H1 (cell line): Measurements from ENCODE around the gene ZC3H12C. TPM values are rescaled to one million over a fixed set of nuclear protein-coding genes. Genes with fewer than 3 reads are reported as not detected.

Experiments used
- CTCF ChIA-PET: fragments of 300-600 bp; sonication (Branson Sonifier 250); formaldehyde crosslinking; loops from one replicate; lab custom pipeline; 2021; ENCODE audit not compliant: partially characterized antibody; lab: Charles Lee
- POLR2A ChIA-PET: fragments of 300-600 bp; sonication (Branson Sonifier 250); formaldehyde crosslinking; loops from one replicate; lab custom pipeline; 2021; ENCODE audit warnings: inconsistent platforms; ENCODE audit not compliant: partially characterized antibody; lab: Charles Lee
- DNase-seq, 2 experiments: peaks; one replicate each; pipeline versions ENCODE4 v3.0.0 to v3.0.0-alpha.2; 2010 to 2022; ENCODE audit warnings: low spot score in 2 of 2, low read depth in 1 of 2, mixed read lengths in 1 of 2
- FAIRE-seq: peaks from 2 replicates; lab custom pipeline; 2011; peaks lifted over from hg19 to GRCh38; lab: Jason Lieb, UNC
- H2AFZ ChIP-seq: 2 replicates; pipeline ENCODE4 v1.8.1; 2012; ENCODE audit warnings: low read length, inconsistent platforms
- H2AK5ac ChIP-seq: 2 replicates; pipeline ENCODE4 v1.6.1; 2013; ENCODE audit warnings: low read depth, low read length
- H2BK120ac ChIP-seq: replicated peaks from 2 replicates; pipeline ENCODE3; 2013; ENCODE audit warnings: low read depth, low read length, inconsistent platforms
- H2BK12ac ChIP-seq: 2 replicates; pipeline ENCODE4 v1.6.1; 2013; ENCODE audit warnings: low read depth, low read length
- H2BK15ac ChIP-seq: 2 replicates; pipeline ENCODE4 v1.6.1; 2013; ENCODE audit warnings: low read length
- H2BK20ac ChIP-seq: 2 replicates; pipeline ENCODE4 v1.6.1; 2013; ENCODE audit warnings: low read length
- H2BK5ac ChIP-seq: 2 replicates; pipeline ENCODE4 v1.6.1; 2013; ENCODE audit warnings: low read depth, low read length
- H3K14ac ChIP-seq: 2 replicates; pipeline ENCODE4 v1.6.1; 2013; ENCODE audit warnings: inconsistent platforms; ENCODE audit not compliant: insufficient read length
- H3K18ac ChIP-seq: 2 replicates; pipeline ENCODE4 v1.6.1; 2013; ENCODE audit warnings: low read length; ENCODE audit errors: extremely low read depth
- H3K23ac ChIP-seq: 2 replicates; pipeline ENCODE4 v1.6.1; 2013; ENCODE audit warnings: inconsistent platforms; ENCODE audit not compliant: insufficient read length
- H3K23me2 ChIP-seq: 2 replicates; pipeline ENCODE4 v1.6.1; 2013; ENCODE audit warnings: low read depth, low read length
- H3K27ac ChIP-seq: 2 replicates; pipeline ENCODE4 v1.6.1; 2011; ENCODE audit warnings: low read depth, low read length, inconsistent platforms
- H3K27me3 ChIP-seq, 4 experiments: replicated peaks in 1 of 4; 1 replicate in 1 of 4; 2 replicates in 3 of 4; pipeline versions ENCODE4 v1.6.1 to v1.8.1; 2011 to 2013; ENCODE audit warnings: low read length in 3 of 4, mild to moderate bottlenecking in 3 of 4, inconsistent platforms in 2 of 4, mixed read lengths in 2 of 4, moderate library complexity in 1 of 4; ENCODE audit not compliant: control insufficient read depth in 3 of 4, insufficient read depth in 3 of 4; ENCODE audit errors: extremely low read depth in 1 of 4
- H3K36me3 ChIP-seq, 4 experiments: 2 replicates each; pipeline versions ENCODE4 v1.6.1 to v1.8.1; 2011 to 2013; ENCODE audit warnings: mild to moderate bottlenecking in 4 of 4, low read length in 3 of 4, moderate library complexity in 2 of 4, control low read depth in 1 of 4, inconsistent platforms in 1 of 4; ENCODE audit not compliant: insufficient read depth in 4 of 4, control insufficient read depth in 2 of 4
- H3K4ac ChIP-seq: replicated peaks from 2 replicates; pipeline ENCODE3; 2013; ENCODE audit warnings: low read length, low read depth, mixed read lengths, inconsistent platforms; ENCODE audit not compliant: insufficient read length
- H3K4me1 ChIP-seq, 4 experiments: replicated peaks in 1 of 4; 1 replicate in 1 of 4; 2 replicates in 3 of 4; pipeline versions ENCODE4 v1.6.1 to v1.8.1; 2011 to 2013; ENCODE audit warnings: low read length in 3 of 4, inconsistent platforms in 2 of 4, mixed read lengths in 1 of 4; ENCODE audit not compliant: insufficient read depth in 4 of 4, control insufficient read depth in 3 of 4
- H3K4me2 ChIP-seq, 2 experiments: 2 replicates each; pipeline versions ENCODE4 v1.6.1 to v1.8.1; 2011 to 2013; ENCODE audit warnings: low read depth in 2 of 2, low read length in 2 of 2, control low read depth in 1 of 2, inconsistent platforms in 1 of 2, mild to moderate bottlenecking in 1 of 2; ENCODE audit not compliant: insufficient read depth in 1 of 2
- H3K4me3 ChIP-seq, 4 experiments: fragments of 200-600, 300-600 bp in 1 of 4; sonication (generic), shearing (Covaris generic), sonication (Bioruptor Twin) in 1 of 4; 2 replicates each; pipeline versions ENCODE4 v1.5.1 to v1.8.1; 2011 to 2016; ENCODE audit warnings: low read length in 4 of 4, low read depth in 3 of 4, control low read depth in 2 of 4, inconsistent platforms in 2 of 4, mild to moderate bottlenecking in 2 of 4, mixed read lengths in 1 of 4, moderate library complexity in 1 of 4; ENCODE audit not compliant: insufficient read depth in 2 of 4; ENCODE audit errors: extremely low read depth in 1 of 4
- H3K56ac ChIP-seq: replicated peaks from 2 replicates; pipeline ENCODE3; 2013; ENCODE audit warnings: low read depth, mild to moderate bottlenecking, mixed read lengths, low read length, inconsistent platforms; ENCODE audit not compliant: insufficient read length
- H3K79me1 ChIP-seq: 2 replicates; pipeline ENCODE4 v1.6.1; 2013; ENCODE audit warnings: low read depth, low read length, control low read depth
- H3K79me2 ChIP-seq, 2 experiments: 2 replicates each; pipeline versions ENCODE4 v1.6.1 to v1.8.1; 2012 to 2013; ENCODE audit warnings: low read length in 2 of 2, mild to moderate bottlenecking in 2 of 2, inconsistent platforms in 1 of 2; ENCODE audit not compliant: insufficient read depth in 2 of 2, control insufficient read depth in 1 of 2
- H3K9ac ChIP-seq, 4 experiments: replicated peaks in 1 of 4; 1 replicate in 1 of 4; 2 replicates in 3 of 4; pipeline versions ENCODE4 v1.6.1 to v1.8.1; 2011 to 2013; ENCODE audit warnings: low read depth in 3 of 4, low read length in 3 of 4, control low read depth in 2 of 4, mild to moderate bottlenecking in 2 of 4, moderate library complexity in 2 of 4, inconsistent platforms in 1 of 4; ENCODE audit errors: extremely low read depth in 1 of 4
- H3K9me3 ChIP-seq, 2 experiments: 2 replicates each; pipeline versions ENCODE4 v1.6.1 to v1.8.1; 2012 to 2013; ENCODE audit warnings: mild to moderate bottlenecking in 2 of 2, moderate library complexity in 2 of 2, control low read depth in 1 of 2, inconsistent platforms in 1 of 2, low read depth in 1 of 2, low read length in 1 of 2, mixed read lengths in 1 of 2; ENCODE audit not compliant: insufficient read depth in 2 of 2
- H4K20me1 ChIP-seq, 2 experiments: replicated peaks in 1 of 2; 2 replicates each; pipeline versions ENCODE3 to v1.8.1; 2011 to 2013; ENCODE audit warnings: inconsistent platforms in 2 of 2, low read length in 2 of 2, mild to moderate bottlenecking in 1 of 2; ENCODE audit not compliant: insufficient read depth in 2 of 2, control insufficient read depth in 1 of 2
- H4K5ac ChIP-seq: 2 replicates; pipeline ENCODE4 v1.6.1; 2013; ENCODE audit warnings: low read length, low read depth, mixed read lengths, inconsistent platforms; ENCODE audit not compliant: insufficient read length
- H4K8ac ChIP-seq: 2 replicates; pipeline ENCODE4 v1.8.0; 2013; ENCODE audit warnings: mild to moderate bottlenecking, moderate library complexity, low read length, inconsistent platforms; ENCODE audit not compliant: insufficient read depth; ENCODE audit errors: extremely low read depth
- H4K91ac ChIP-seq: replicated peaks from 2 replicates; pipeline ENCODE3; 2013; ENCODE audit warnings: low read length, mixed read lengths, inconsistent platforms; ENCODE audit not compliant: insufficient read length
- CBX8 ChIP-seq: fragments of 300-800, 300-1000 bp; sonication (generic); IDR thresholded peaks from 2 replicates; pipeline ENCODE4 v1.7.1; 2016; ENCODE audit warnings: low read depth, low read length, borderline replicate concordance
- CREB1 ChIP-seq: IDR thresholded peaks from 2 replicates; pipeline ENCODE4 v1.6.1; 2012; ENCODE audit warnings: inconsistent platforms
- HDAC2 ChIP-seq, 2 experiments: fragments of 300-600 bp in 1 of 2; sonication (generic) in 1 of 2; IDR thresholded peaks; 2 replicates each; pipeline ENCODE4 v1.6.1; 2011 to 2012; ENCODE audit warnings: low read depth in 2 of 2, low read length in 2 of 2, mild to moderate bottlenecking in 2 of 2, moderate library complexity in 2 of 2, borderline replicate concordance in 1 of 2, inconsistent platforms in 1 of 2
- RXRA ChIP-seq: IDR thresholded peaks from 2 replicates; pipeline ENCODE4 v1.6.1; 2011; ENCODE audit warnings: low read depth, mild to moderate bottlenecking, low read length, moderate library complexity; ENCODE audit not compliant: insufficient read depth
- WGBS, 2 experiments: shearing (Covaris generic) in 1 of 2; methylation state at CpG; one replicate each; pipeline versions ENCODE4 v1.1.6 to v1.1.7; 2013 to 2015; ENCODE audit warnings: low lambda C conversion rate in 2 of 2, mixed read lengths in 2 of 2, inconsistent platforms in 1 of 2, low coverage in 1 of 2, missing lambda C conversion rate in 1 of 2; ENCODE audit not compliant: insufficient replicate concordance in 2 of 2, insufficient coverage in 1 of 2, insufficient read length in 1 of 2; ENCODE audit errors: extremely low coverage in 1 of 2, missing lambda C conversion rate in 1 of 2; 5-methylcytosine and 5-hydroxymethylcytosine counted together
- polyA plus RNA-seq, 7 experiments: library from polyadenylated mRNA; depleted of rRNA in 3 of 7; stranded (reverse) in 5 of 7; unstranded in 2 of 7; fragments of >200 nt in 5 of 7; fragments of 200-250 nt in 2 of 7; gene quantifications; 1 replicate in 5 of 7; 2 replicates in 1 of 7; 4 replicates in 1 of 7; pipeline versions ENCODE4 v1.2.1 to v1.2.3, GENCODE V29; 2011 to 2013; ENCODE audit warnings: missing spikeins in 2 of 7, mixed read lengths in 2 of 7
- total RNA-seq: library from RNA; stranded (reverse); fragmentation: NEBNext Ultra II Directional; extraction: Animal tissue kit (Norgen Biotek cat#: 25700); gene quantifications from 2 replicates; pipeline ENCODE4 v1.2.1, GENCODE V29; 2021

ZC3H12C gene
- total and polyA plus RNA-seq, 2 of the 8 experiments (the other 6 are each of a cell fraction or from before 2014, with no cell fraction given), result 2.0 to 2.7 TPM

GRCh38 chr11:110119317-110119716 lies 26.1 kb downstream of the ZC3H12C start:
- H3K23ac ChIP-seq, result no peak overlapping the region
- DNase-seq, result no peak
- H3K56ac ChIP-seq, result no peak overlapping the region
- H3K9me3 ChIP-seq, result no peaks in the 10 kb centered on the region
- H3K36me3 ChIP-seq, result no peaks in the 10 kb centered on the region
- H3K4me3 ChIP-seq, result no peak overlapping the region
- H3K23me2 ChIP-seq, result no peaks in the 10 kb centered on the region
- no peak overlapping the region for H4K5ac ChIP-seq
- H4K91ac ChIP-seq, result no peak overlapping the region
- H3K79me1 ChIP-seq, result no peaks in the 10 kb centered on the region
- H2BK20ac ChIP-seq, result no peak overlapping the region
- no peaks in the 10 kb centered on the region; a peak in 1 of 4 replicates for H3K79me2 ChIP-seq
- no peak overlapping the region for H3K14ac ChIP-seq
- no peak overlapping the region for H4K8ac ChIP-seq
- H3K4me2 ChIP-seq, result no peak overlapping the region
- no peaks in the 10 kb centered on the region for H3K27me3 ChIP-seq
- ChIA-PET POLR2A (no interaction called here), CTCF (no interaction called here)
- no peak overlapping the region for H2BK15ac ChIP-seq
- H3K9ac ChIP-seq, result no peak overlapping the region
- H3K27ac ChIP-seq, result no peak overlapping the region
- H2BK5ac ChIP-seq, result no peak overlapping the region
- WGBS, 2 experiments, result 91% methylated on average over 2 of the region's 2 CpGs; no CpG with 5 or more reads in 1 of the 2 experiments
- no peak overlapping the region for H3K4ac ChIP-seq
- no peaks in the 10 kb centered on the region for H3K4me1 ChIP-seq
- no peak overlapping the region for H2BK12ac ChIP-seq
- FAIRE-seq, result no peak
- H3K18ac ChIP-seq, result no peak overlapping the region
- no peak overlapping the region for H2AFZ ChIP-seq
- TF ChIP-seq RXRA, result no peak
- TF ChIP-seq HDAC2 (IDR thresholded peaks at IDR 0.05; ENCODE audit: borderline replicate concordance in 1 of 2, low read depth in 2 of 2, low read length in 2 of 2), result no peak
- no peak for TF ChIP-seq CREB1
- no peak for TF ChIP-seq CBX8
- H2BK120ac ChIP-seq, result no peak overlapping the region
- no peak overlapping the region for H2AK5ac ChIP-seq
- no peaks in the 10 kb centered on the region for H4K20me1 ChIP-seq
